Measurements from ENCODE around the gene SLC13A4. TPM values are rescaled to one million over a fixed set of nuclear protein-coding genes. Genes with fewer than 3 reads are reported as not detected.

Gene SLC13A4
- total and polyA plus RNA-seq, 2 donors (not counting 3 experiments of a cell fraction or from before 2014, with no cell fraction given) = not detected

- H3K9me1 ChIP-seq (replicated peaks; ENCODE audit: control insufficient read depth, extremely low read depth, insufficient read depth, low read length) = no peaks in the 10 kb centered on the region
Observed at GRCh38 chr7:135768467-135768866, 40.5 kb upstream of the SLC13A4 start.

More at GRCh38 chr7:135768467-135768866, 40.5 kb upstream of the SLC13A4 start:
- no peaks in the 10 kb centered on the region for H4K20me1 ChIP-seq (replicated peaks; ENCODE audit: control insufficient read depth, extremely low read depth, insufficient read depth, low read length)
- TF ChIP-seq MAX (IDR thresholded peaks at IDR 0.05; ENCODE audit: insufficient read depth, insufficient read length) (no peak), GATA2 (IDR thresholded peaks at IDR 0.05; ENCODE audit: insufficient read depth, insufficient read length, low read depth, low read length) (no peak), JUN (IDR thresholded peaks at IDR 0.05; ENCODE audit: borderline replicate concordance, insufficient read depth, insufficient read length, low read depth) (no peak), CTCF (IDR thresholded peaks at IDR 0.05; ENCODE audit: extremely low read depth in 1 of 2, insufficient read depth in 1 of 2, low read depth in 1 of 2, low read length in 2 of 2) (no peak), POLR2AphosphoS5 (IDR thresholded peaks at IDR 0.05; ENCODE audit: insufficient read depth, low read depth, low read length) (no peak), POLR2A (IDR thresholded peaks at IDR 0.05; ENCODE audit: low read depth, low read length) (no peak), MYC (IDR thresholded peaks at IDR 0.05; ENCODE audit: low read depth, low read length) (no peak), EZH2 (IDR thresholded peaks at IDR 0.05; ENCODE audit: borderline replicate concordance, low read depth, low read length, severe bottlenecking) (no peak), FOS (IDR thresholded peaks at IDR 0.05; ENCODE audit: borderline replicate concordance, insufficient read depth, low read length) (no peak)
- H3K4me3 ChIP-seq (replicated peaks in 1 of 3; ENCODE audit: insufficient read depth in 1 of 3, low read depth in 1 of 3, low read length in 3 of 3) = no peak overlapping the region
- H3K27ac ChIP-seq (ENCODE audit: insufficient read depth, low read depth, low read length) = no peak overlapping the region
- CTCF ChIA-PET = no interaction called here
- no peaks in the 10 kb centered on the region for H3K79me2 ChIP-seq (ENCODE audit: control insufficient read depth, insufficient read depth, low read length)
- H3K27me3 ChIP-seq (ENCODE audit: control insufficient read depth in 2 of 2, insufficient read depth in 2 of 2, low read length in 2 of 2) = peaks cover 0 to 3% of the 10 kb centered on the region in 2 experiments
- H3K9ac ChIP-seq (replicated peaks; ENCODE audit: extremely low read depth, insufficient read depth, low read length) = no peak overlapping the region
- no peaks in the 10 kb centered on the region for H3K36me3 ChIP-seq (ENCODE audit: control insufficient read depth in 2 of 2, extremely low read depth in 1 of 2, insufficient read depth in 2 of 2, low read length in 2 of 2)
- FAIRE-seq (no peak), DNase-seq (ENCODE audit: low read depth, low spot score) (no peak)
- dilution Hi-C loops (cut with MboI; ENCODE audit: extremely low pct_ligation_motif_present, low sequenced_read_pairs) = no loop called here
- POLR2A ChIA-PET = no interaction called here
- H2AFZ ChIP-seq (ENCODE audit: low read depth, low read length) = no peak overlapping the region
- no peaks in the 10 kb centered on the region for H3K4me1 ChIP-seq (ENCODE audit: control insufficient read depth, extremely low read depth, insufficient read depth, low read length)
- no peak overlapping the region for H3K4me2 ChIP-seq (ENCODE audit: insufficient read depth, low read length)
- intact Hi-C loops (cut with micrococcal nuclease) = no loop called here
- BruUV-seq (replicated peaks) = no TSS peak
- H3K9me3 ChIP-seq (replicated peaks; ENCODE audit: control insufficient read depth, insufficient read depth, low read length) = no peaks in the 10 kb centered on the region
